HG03045 (cell line): Measurements from ENCODE around the gene ALOX5.
A peak's percentile ranks its signal among the peaks of the same experiment; 100 is the strongest.

Experiments used
- ATAC-seq: cut with Tn5 transposase; IDR thresholded peaks from one replicate; pipeline ENCODE4 v1.9.1; 2021; ENCODE audit warnings: mild to moderate bottlenecking, moderate library complexity; ENCODE audit not compliant: unreplicated experiment

The ALOX5 gene

GRCh38 chr10:45422866-45423659 lies 49.0 kb downstream of the ALOX5 start:
- ATAC-seq, result no peak

- ATAC-seq, result no peak
These were observed 50.0 kb downstream of the ALOX5 start for GRCh38 chr10:45423976-45424499.

- ATAC-seq, result no peak
These were observed 50.8 kb downstream of the ALOX5 start for GRCh38 chr10:45424668-45425404.

GRCh38 chr10:45425621-45426563 lies 51.9 kb downstream of the ALOX5 start:
- ATAC-seq, result no peak

- ATAC-seq, result no peak
These were observed 53.4 kb downstream of the ALOX5 start for GRCh38 chr10:45427262-45427969.

GRCh38 chr10:45427970-45428366 lies 54.0 kb downstream of the ALOX5 start:
- ATAC-seq, result no peak

GRCh38 chr10:45428611-45429510 lies 54.8 kb downstream of the ALOX5 start:
- ATAC-seq, result no peak

- ATAC-seq, result no peak
These were observed 55.8 kb downstream of the ALOX5 start for GRCh38 chr10:45429790-45430189.

- ATAC-seq, result no peak
These were observed 58.1 kb downstream of the ALOX5 start for GRCh38 chr10:45432113-45432512.

GRCh38 chr10:45432700-45433472 lies 58.9 kb downstream of the ALOX5 start:
- ATAC-seq, result no peak

GRCh38 chr10:45433716-45434469 lies 59.9 kb downstream of the ALOX5 start:
- ATAC-seq, result peak; percentile 88

- no peak for ATAC-seq
These were observed 63.8 kb downstream of the ALOX5 start for GRCh38 chr10:45437587-45438465.

- ATAC-seq, result no peak
These were observed 64.6 kb downstream of the ALOX5 start for GRCh38 chr10:45438466-45439090.

- ATAC-seq, result no peak
These were observed 65.3 kb downstream of the ALOX5 start for GRCh38 chr10:45439365-45439764.

- no peak for ATAC-seq
These were observed 65.9 kb downstream of the ALOX5 start for GRCh38 chr10:45439873-45440272.

GRCh38 chr10:45440511-45441062 lies 66.6 kb downstream of the ALOX5 start:
- ATAC-seq, result no peak
